ENCODE data around the gene TUBB4A. TPM values are rescaled to one million over a fixed set of nuclear protein-coding genes. Genes with fewer than 3 reads are reported as not detected.

TUBB4A gene
- total and polyA plus RNA-seq, 9 of the 15 experiments (the other 6 are each of a cell fraction or from before 2014, with no cell fraction given): 0.14 to 7.0 (median 0.75) TPM

DNA sequence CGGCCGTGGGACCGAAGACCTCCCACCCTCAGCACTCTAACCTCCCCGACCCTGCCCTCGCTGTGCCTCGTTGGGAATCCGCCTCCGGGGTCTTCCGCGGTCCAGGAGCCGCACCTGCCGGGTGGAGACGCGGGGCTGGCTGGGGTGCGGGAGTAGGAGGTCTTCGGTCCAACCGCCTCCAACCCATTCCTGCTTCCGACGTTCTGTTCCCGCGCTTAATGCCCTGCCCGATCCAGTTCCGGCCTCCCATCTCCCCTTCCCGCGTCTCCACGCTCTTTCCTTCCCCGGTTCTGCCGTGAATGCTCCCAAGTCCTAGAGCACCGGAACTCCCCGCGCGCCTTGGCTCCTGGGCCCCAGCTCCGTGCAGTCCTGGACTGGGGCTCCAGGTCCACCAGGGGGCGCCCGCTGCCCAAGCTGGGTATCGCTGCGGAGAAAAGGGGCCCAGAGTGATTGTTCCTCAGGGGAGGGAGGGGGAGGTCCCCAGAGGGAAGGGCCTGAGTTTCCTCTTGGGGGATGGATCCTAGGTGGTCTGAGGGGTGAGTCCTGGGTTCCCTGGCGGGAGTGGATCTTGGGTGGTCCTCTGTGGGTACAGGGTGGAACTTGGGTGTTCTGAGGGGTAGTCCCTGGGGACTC, 14.7 kb upstream of the TUBB4A start (continued):
- TF ChIP-seq FOSL1 (tag; conservative IDR thresholded peaks at IDR 0.05): peak; percentile 23; the same call in 1 of the 2 replicates
- TF ChIP-seq ZSCAN32 (CRISPR knock-in tag; IDR thresholded peaks at IDR 0.05): no peak
- TF ChIP-seq, protein P1, sequence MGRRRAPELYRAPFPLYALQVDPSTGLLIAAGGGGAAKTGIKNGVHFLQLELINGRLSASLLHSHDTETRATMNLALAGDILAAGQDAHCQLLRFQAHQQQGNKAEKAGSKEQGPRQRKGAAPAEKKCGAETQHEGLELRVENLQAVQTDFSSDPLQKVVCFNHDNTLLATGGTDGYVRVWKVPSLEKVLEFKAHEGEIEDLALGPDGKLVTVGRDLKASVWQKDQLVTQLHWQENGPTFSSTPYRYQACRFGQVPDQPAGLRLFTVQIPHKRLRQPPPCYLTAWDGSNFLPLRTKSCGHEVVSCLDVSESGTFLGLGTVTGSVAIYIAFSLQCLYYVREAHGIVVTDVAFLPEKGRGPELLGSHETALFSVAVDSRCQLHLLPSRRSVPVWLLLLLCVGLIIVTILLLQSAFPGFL (CRISPR knock-in tag; IDR thresholded peaks at IDR 0.05): no peak
- TF ChIP-seq, protein P2, sequence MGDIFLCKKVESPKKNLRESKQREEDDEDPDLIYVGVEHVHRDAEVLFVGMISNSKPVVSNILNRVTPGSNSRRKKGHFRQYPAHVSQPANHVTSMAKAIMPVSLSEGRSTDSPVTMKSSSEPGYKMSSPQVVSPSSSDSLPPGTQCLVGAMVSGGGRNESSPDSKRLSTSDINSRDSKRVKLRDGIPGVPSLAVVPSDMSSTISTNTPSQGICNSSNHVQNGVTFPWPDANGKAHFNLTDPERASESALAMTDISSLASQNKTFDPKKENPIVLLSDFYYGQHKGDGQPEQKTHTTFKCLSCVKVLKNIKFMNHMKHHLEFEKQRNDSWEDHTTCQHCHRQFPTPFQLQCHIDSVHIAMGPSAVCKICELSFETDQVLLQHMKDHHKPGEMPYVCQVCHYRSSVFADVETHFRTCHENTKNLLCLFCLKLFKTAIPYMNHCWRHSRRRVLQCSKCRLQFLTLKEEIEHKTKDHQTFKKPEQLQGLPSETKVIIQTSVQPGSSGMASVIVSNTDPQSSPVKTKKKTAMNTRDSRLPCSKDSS (IDR thresholded peaks at IDR 0.05; ENCODE audit: low read depth, partially characterized antibody): no peak
- peak; percentile 49; the same call in 1 of the 2 replicates for TF ChIP-seq TOE1 (IDR thresholded peaks at IDR 0.05; ENCODE audit: borderline replicate concordance)
- 0 out of 2 replicates have a peak, but pooled peaks have one; percentile 39 for TF ChIP-seq TOE1 (CRISPR knock-in tag; IDR thresholded peaks at IDR 0.05; ENCODE audit: borderline replicate concordance, low read depth)
- TF ChIP-seq POLR2G (IDR thresholded peaks at IDR 0.05; ENCODE audit: low read depth, low read length): peak; percentile 80
- no peak for TF ChIP-seq CHD2 (IDR thresholded peaks at IDR 0.05; ENCODE audit: low read depth, low read length)
- TF ChIP-seq, protein P3, sequence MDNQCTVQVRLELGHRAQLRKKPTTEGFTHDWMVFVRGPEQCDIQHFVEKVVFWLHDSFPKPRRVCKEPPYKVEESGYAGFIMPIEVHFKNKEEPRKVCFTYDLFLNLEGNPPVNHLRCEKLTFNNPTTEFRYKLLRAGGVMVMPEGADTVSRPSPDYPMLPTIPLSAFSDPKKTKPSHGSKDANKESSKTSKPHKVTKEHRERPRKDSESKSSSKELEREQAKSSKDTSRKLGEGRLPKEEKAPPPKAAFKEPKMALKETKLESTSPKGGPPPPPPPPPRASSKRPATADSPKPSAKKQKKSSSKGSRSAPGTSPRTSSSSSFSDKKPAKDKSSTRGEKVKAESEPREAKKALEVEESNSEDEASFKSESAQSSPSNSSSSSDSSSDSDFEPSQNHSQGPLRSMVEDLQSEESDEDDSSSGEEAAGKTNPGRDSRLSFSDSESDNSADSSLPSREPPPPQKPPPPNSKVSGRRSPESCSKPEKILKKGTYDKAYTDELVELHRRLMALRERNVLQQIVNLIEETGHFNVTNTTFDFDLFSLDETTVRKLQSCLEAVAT (IDR thresholded peaks at IDR 0.05): 0 out of 4 replicates have a peak, but pooled peaks of 1 of the 2 experiments have one; percentile 35
- peak; percentile 84 to 95; a peak in 3 of 4 replicates for TF ChIP-seq MAZ (CRISPR knock-in tag; conservative IDR thresholded peaks at IDR 0.05 in 1 of 2, IDR thresholded peaks at IDR 0.05 in 1 of 2)
- peak; percentile 75 for TF ChIP-seq ZFX (CRISPR knock-in tag; IDR thresholded peaks at IDR 0.05)
- no peak for TF ChIP-seq CCNT2 (IDR thresholded peaks at IDR 0.05; ENCODE audit: borderline replicate concordance, extremely low read depth, insufficient read length, low read depth, low read length)
- no peak; a peak in 1 of 4 replicates for TF ChIP-seq NRF1 (conservative IDR thresholded peaks at IDR 0.05 in 1 of 2, IDR thresholded peaks at IDR 0.05 in 1 of 2)
- no peak for TF ChIP-seq CREM (IDR thresholded peaks at IDR 0.05; ENCODE audit: low read depth)
- TF ChIP-seq, protein P4, sequence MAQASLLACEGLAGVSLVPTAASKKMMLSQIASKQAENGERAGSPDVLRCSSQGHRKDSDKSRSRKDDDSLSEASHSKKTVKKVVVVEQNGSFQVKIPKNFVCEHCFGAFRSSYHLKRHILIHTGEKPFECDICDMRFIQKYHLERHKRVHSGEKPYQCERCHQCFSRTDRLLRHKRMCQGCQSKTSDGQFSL (CRISPR knock-in tag; IDR thresholded peaks at IDR 0.05): 0 out of 2 replicates have a peak, but pooled peaks have one; percentile 16
- TF ChIP-seq, protein P4 (tag; IDR thresholded peaks at IDR 0.05): no peak
- peak; percentile 68 for TF ChIP-seq CTBP1 (IDR thresholded peaks at IDR 0.05; ENCODE audit: borderline replicate concordance)
- TF ChIP-seq, protein P5, sequence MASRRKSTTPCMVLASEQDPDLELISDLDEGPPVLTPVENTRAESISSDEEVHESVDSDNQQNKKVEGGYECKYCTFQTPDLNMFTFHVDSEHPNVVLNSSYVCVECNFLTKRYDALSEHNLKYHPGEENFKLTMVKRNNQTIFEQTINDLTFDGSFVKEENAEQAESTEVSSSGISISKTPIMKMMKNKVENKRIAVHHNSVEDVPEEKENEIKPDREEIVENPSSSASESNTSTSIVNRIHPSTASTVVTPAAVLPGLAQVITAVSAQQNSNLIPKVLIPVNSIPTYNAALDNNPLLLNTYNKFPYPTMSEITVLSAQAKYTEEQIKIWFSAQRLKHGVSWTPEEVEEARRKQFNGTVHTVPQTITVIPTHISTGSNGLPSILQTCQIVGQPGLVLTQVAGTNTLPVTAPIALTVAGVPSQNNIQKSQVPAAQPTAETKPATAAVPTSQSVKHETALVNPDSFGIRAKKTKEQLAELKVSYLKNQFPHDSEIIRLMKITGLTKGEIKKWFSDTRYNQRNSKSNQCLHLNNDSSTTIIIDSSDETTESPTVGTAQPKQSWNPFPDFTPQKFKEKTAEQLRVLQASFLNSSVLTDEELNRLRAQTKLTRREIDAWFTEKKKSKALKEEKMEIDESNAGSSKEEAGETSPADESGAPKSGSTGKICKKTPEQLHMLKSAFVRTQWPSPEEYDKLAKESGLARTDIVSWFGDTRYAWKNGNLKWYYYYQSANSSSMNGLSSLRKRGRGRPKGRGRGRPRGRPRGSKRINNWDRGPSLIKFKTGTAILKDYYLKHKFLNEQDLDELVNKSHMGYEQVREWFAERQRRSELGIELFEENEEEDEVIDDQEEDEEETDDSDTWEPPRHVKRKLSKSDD (conservative IDR thresholded peaks at IDR 0.05; ENCODE audit: low read length): peak; percentile 79; the same call in 1 of the 2 replicates
